ENCODE data around the gene TRPV5.
"Not testable (repeated sequence)": the region's sequence is repeated elsewhere in the genome, so short reads cannot be mapped to it uniquely, and the experiment has no call there.

TRPV5 gene

DNA sequence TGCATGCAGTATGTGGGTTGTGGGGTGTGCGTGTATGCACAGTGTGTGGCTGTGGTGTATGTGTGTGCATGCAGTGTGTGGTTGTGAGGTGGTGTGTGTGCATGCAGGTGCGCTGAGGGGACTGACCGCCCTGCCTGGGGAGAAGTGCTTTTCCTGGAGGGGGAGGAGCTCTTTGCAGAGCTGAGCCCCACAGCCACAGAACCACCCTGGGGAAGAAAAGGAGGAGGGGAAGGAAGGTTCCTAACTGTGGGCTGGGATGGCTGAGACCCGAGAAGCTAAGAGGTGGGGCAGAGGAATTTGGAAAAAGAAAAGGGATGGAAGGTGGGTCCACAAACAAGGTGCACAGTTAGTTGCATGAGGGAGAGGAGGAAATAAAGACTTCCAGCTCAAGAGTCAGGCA is at the start of gene TRPV5:
TRPV5 (minus strand) TSS at position 123 of the 400 bp plus-strand sequence. CDS start 287 bp downstream, outside the sequence.
- no peak within 1 kb of the TSS for H3K4me3 ChIP-seq (ENCODE audit: low read length)
- DNase-seq (ENCODE audit: low read depth): no peak
- TF ChIP-seq, protein P1, sequence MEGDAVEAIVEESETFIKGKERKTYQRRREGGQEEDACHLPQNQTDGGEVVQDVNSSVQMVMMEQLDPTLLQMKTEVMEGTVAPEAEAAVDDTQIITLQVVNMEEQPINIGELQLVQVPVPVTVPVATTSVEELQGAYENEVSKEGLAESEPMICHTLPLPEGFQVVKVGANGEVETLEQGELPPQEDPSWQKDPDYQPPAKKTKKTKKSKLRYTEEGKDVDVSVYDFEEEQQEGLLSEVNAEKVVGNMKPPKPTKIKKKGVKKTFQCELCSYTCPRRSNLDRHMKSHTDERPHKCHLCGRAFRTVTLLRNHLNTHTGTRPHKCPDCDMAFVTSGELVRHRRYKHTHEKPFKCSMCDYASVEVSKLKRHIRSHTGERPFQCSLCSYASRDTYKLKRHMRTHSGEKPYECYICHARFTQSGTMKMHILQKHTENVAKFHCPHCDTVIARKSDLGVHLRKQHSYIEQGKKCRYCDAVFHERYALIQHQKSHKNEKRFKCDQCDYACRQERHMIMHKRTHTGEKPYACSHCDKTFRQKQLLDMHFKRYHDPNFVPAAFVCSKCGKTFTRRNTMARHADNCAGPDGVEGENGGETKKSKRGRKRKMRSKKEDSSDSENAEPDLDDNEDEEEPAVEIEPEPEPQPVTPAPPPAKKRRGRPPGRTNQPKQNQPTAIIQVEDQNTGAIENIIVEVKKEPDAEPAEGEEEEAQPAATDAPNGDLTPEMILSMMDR (conservative IDR thresholded peaks at IDR 0.05; ENCODE audit: low read length): no peak

DNA sequence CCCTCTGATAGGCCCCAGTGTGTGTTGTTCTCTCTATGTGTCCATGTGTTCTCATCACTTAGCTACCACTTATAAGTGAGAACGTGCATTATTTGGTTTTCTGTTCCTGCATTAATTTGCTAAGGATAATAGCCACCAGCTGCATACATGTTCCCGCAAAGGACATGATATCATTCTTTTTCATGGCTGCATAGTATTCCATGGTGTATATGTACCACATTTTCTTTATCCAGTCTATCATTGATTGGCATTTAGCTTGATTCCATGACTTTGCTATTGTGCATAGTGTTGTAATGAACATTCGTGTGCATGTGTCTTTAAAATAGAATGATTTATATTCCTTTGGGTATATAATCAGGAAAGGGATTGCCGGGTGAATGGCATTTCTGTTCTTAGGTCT is 44.9 kb upstream of the TRPV5 start:
- not testable (repeated sequence) for DNase-seq (ENCODE audit: low read depth); H3K4me3 ChIP-seq (ENCODE audit: low read length)

DNA sequence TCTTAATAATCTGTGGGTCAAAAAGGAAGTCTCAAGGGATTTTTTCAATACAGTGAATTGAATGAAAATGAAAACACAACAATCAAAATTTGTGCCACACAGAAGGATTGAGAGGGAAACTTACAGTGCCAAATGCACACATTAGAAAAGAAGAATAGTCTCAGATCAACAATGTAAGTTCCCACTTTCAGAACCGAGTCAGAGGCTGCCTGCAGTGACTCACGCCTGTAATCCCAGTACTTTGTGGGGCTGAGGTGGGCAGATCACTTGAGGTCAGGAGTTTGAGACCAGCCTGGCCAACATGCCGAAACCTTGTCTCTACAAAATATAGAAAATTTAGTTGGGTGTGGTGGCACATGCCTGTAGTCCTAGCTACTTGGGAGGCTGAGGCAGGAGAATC is 41.1 kb upstream of the TRPV5 start:
- TF ChIP-seq, protein P1 (conservative IDR thresholded peaks at IDR 0.05; ENCODE audit: low read length): no peak
- no peak for DNase-seq (ENCODE audit: low read depth)
- H3K4me3 ChIP-seq (ENCODE audit: low read length): no peak overlapping the region

DNA sequence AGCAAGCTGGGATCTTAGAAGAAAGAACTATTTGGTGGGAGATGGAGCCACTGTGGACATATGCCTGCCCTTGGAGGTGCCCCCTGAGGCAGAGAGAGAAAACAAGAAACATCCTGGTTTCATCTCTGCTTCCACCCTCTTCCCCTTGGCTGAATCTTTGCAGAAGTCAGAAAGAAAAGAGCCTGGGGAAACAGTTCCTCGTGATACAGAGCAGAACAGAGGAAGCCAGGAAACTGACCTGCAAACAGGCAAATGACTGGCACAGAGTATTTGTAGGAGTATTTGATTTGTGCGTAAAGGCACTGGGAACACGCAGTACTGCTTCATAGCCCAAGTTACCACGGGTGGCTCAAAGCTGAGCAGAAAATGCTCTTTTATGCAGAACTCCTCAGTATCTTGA is 35.6 kb upstream of the TRPV5 start:
- TF ChIP-seq, protein P1 (conservative IDR thresholded peaks at IDR 0.05; ENCODE audit: low read length): no peak

DNA sequence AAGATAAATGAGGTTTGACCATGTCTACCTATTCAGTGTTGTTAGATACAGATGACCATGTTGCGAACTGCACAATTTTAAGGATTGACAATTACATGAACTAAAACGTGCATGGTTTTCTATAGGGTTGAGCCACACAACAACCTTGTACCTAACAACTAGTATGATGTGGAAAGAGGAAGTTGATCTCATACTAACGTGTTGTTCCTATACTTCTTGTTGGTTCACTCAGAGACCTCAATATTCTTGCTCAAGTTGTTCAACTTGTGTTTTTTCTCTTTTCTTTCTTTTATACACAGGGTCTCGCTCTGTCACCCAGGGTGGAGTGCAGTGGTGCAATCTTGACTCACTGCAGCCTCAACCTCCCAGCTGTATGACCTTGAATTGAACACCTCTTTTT is 34.7 kb upstream of the TRPV5 start:
- TF ChIP-seq, protein P1 (conservative IDR thresholded peaks at IDR 0.05; ENCODE audit: low read length): no peak
- DNase-seq (ENCODE audit: low read depth): no peak
- no peak overlapping the region for H3K4me3 ChIP-seq (ENCODE audit: low read length)

More for the DNA sequence above, 35.6 kb upstream of the TRPV5 start:
- no peak overlapping the region for H3K4me3 ChIP-seq (ENCODE audit: low read length)
- DNase-seq (ENCODE audit: low read depth): no peak

DNA sequence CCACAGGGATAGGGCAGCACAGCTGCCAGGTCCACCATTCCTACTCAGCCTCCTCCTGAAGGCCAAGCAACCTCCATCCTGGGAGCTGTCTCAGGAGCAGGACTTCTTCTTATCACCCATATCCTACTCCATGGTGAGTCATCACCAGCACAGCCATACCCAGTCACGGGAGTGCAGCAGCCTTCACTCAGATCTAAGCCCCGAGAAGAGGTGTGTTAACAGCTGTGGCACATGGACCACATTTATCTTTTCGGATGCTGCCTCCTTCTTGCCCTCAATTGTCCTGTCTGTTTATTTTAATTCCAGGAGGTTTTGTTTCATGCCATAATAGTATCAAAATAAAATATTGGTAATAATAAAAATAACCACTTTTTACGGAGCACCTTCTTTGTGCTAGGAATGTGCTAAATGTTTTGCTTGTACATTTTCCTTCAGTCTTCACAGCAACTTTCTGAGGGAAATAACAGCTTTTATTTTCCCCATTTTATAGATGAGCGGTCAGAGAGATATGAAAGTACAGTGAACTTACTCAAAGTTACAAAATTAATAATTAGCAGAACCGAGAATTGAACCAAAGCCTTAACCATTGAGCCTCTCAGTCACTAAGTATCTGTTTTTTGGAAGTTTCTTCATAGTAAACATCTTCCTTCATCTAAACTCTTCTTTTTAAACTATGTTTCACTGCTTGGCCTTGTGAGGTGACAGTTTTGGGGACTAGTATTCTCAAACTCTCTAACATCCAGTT is 31.1 kb upstream of the TRPV5 start:
- no peak overlapping the region for H3K4me3 ChIP-seq (ENCODE audit: low read length)
- DNase-seq (ENCODE audit: low read depth): no peak
- TF ChIP-seq, protein P1 (conservative IDR thresholded peaks at IDR 0.05; ENCODE audit: low read length): no peak

DNA sequence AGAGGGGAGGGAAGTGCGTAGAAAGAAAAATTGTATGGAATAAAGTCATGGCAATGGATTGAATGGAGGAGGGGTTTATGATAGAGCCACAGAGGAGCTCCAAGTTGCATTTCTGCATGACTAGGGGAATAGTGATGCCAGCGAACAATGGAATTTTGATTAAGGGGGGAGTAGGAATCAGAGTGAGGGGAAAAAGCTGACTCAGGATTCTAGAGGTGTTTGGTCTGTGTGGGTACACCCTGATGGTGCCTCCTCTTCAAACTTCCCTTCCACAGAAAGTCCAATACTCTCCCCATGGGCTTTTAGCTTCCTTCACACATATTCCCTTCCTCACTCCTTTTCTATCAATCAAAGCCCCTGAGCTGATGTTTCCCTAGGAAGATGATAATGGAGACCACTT is 30.4 kb upstream of the TRPV5 start:
- DNase-seq (ENCODE audit: low read depth): no peak
- TF ChIP-seq, protein P1 (conservative IDR thresholded peaks at IDR 0.05; ENCODE audit: low read length): no peak
- no peak overlapping the region for H3K4me3 ChIP-seq (ENCODE audit: low read length)
